Measurements from ENCODE around the gene ZCWPW1.
"Not testable (repeated sequence)": the region's sequence is repeated elsewhere in the genome, so short reads cannot be mapped to it uniquely, and the experiment has no call there.

ZCWPW1 gene

DNA sequence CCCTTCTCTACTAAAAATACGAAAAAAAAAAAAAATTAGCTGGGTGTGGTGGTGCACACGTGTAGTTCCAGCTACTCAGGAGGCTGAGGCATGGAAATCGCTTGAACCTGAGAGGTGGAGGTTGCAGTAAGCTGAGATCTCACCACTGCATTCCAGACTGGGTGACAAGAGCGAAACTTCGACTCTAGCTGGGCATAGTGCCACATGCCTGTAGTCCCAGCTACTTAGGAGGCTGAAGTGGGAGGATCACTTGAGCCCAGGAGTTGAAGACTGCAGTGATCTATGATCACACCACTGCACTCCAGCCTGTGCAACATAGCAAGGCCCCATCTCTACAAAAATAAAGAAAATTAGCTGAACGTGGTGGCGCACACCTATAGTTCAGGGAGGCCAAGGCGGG lies 36.8 kb upstream of the ZCWPW1 start:
- no peak for DNase-seq (ENCODE audit: low read depth)
- TF ChIP-seq CTCF (IDR thresholded peaks at IDR 0.05; ENCODE audit: low read depth, low read length, missing control alignments), result no peak

DNA sequence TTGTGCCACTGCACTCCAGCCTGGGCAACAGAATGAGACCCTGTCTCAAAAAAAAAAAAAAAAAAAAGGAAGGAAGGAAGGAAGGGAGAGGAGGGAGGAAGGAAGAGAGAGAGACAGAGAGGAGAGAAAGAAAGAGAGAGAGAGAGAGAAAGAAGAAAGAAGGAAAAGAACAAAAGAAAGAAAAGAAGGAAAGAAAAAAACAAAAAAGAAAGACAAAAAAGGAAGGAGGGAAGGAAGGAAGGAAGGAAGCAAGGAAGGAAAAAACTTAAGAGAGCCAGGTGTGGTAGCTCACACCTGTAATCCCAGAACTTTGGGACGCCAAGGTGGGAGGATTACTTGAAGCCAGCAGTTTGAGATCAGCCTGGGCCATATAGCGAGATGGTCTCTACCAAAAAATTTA lies 36.3 kb upstream of the ZCWPW1 start:
- no peak overlapping the region for H3K4me3 ChIP-seq (ENCODE audit: low read depth, low read length)
- no peak for TF ChIP-seq CTCF (IDR thresholded peaks at IDR 0.05; ENCODE audit: low read depth, low read length, missing control alignments)
- DNase-seq (ENCODE audit: low read depth), result no peak

More for the DNA sequence above, 36.8 kb upstream of the ZCWPW1 start:
- H3K4me3 ChIP-seq (ENCODE audit: low read depth, low read length), result no peak overlapping the region

DNA sequence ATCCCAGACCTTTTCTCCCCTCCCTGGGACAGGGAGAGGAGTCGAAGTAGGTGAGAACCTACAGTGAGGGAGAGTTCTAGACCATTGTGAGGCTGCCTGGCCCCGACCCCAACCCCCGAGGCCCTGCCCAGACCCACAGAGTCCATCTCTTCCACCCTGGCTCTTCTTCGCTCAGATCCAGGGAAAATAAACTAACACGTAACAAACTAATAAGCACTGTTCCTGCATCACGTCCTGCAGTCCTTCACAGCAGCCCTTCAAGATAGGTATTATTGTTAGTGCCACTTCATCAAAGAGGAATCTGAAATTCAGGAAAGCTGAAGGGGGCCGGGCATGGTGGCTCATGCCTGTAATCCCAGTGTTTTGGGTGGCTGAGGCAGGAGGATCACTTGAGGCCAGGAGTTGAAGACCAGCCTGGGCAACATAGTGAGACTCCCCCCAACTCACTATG lies 35.7 kb upstream of the ZCWPW1 start, which contains the start of gene SPACDR:
TSS of gene SPACDR (minus strand) at position 51 of the 451 bp plus-strand sequence. CDS start 235 bp downstream, outside the sequence.
- no peak for TF ChIP-seq CTCF (IDR thresholded peaks at IDR 0.05; ENCODE audit: low read depth, low read length, missing control alignments)
- H3K4me3 ChIP-seq (ENCODE audit: low read depth, low read length), result no peak within 1 kb of the TSS
- DNase-seq (ENCODE audit: low read depth), result no peak

DNA sequence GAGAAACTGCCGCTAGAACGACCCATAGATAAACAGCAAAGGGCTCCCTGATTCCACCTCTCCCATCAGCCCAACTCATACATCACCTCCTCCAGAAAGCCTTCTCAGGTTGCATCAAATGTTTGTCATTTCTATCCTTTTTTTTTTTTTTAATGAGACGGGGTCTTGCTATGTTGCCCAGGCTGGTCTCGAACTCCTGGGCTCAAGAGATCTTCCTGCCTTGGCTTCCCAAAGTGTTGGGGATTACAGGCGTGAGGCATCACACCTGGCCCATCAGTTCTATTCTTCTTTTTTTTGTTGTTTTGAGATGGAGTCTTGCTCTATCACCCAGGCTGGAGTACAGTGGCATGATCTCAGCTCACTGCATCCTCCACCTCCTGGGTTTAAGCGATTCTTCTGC lies 28.5 kb upstream of the ZCWPW1 start:
- no peak overlapping the region for H3K4me3 ChIP-seq (ENCODE audit: low read depth, low read length)
- no peak for TF ChIP-seq CTCF (IDR thresholded peaks at IDR 0.05; ENCODE audit: low read depth, low read length, missing control alignments)
- DNase-seq (ENCODE audit: low read depth), result no peak

GRCh38 chr7:100456562-100456961 lies 28.1 kb upstream of the ZCWPW1 start:
- TF ChIP-seq CTCF (IDR thresholded peaks at IDR 0.05; ENCODE audit: low read depth, low read length, missing control alignments), result no peak
- DNase-seq (ENCODE audit: low read depth), result no peak
- H3K4me3 ChIP-seq (ENCODE audit: low read depth, low read length), result no peak overlapping the region

GRCh38 chr7:100455206-100455605 lies 26.7 kb upstream of the ZCWPW1 start:
- no peak overlapping the region for H3K4me3 ChIP-seq (ENCODE audit: low read depth, low read length)
- no peak for DNase-seq (ENCODE audit: low read depth)
- TF ChIP-seq CTCF (IDR thresholded peaks at IDR 0.05; ENCODE audit: low read depth, low read length, missing control alignments), result no peak

DNA sequence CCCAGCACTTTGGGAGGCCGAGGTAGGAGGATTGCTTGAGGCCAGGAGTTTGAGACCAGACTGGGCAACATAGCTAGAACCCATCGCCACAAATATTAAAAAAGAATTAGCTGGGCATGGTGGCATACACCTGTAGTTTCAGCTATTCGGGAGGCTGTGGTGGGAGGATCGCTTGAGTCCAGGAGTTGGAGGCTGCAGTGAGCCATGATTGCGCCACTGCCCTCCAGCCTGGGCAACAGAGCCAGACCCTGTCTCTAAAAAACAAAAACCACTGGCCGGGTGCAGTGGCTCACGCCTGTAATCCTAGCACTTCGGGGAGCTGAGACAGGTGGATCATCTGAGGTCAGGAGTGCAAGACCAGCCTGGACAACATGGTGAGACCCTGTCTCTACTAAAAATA lies 25.4 kb upstream of the ZCWPW1 start:
- not testable (repeated sequence) for DNase-seq (ENCODE audit: low read depth); H3K4me3 ChIP-seq (ENCODE audit: low read depth, low read length)
